Measurements from ENCODE around the gene SLC24A4.
A peak's percentile ranks its signal among the peaks of the same experiment; 100 is the strongest.
"Not testable (repeated sequence)": the region's sequence is repeated elsewhere in the genome, so short reads cannot be mapped to it uniquely, and the experiment has no call there.

SLC24A4 gene

DNA sequence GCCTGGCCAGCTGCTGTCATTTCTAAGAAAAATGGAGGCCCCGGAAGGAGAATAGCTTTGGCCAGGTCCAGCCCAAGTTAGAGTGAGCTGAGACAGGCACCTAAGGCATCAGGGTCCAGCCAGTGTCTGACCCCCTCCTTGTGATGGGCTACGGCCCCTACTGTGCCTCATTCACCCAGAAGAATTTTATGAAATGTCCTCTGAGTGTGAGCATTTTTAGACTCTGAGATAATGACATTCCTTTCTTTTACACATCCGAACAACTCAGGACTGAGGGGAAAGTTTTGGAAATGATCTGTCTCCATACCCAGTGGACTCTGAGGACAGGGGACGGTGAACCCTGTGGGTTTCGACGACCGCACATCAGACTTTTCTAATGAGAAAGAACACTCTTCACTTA, 50.4 kb downstream of the SLC24A4 start:
- no peak for DNase-seq

DNA sequence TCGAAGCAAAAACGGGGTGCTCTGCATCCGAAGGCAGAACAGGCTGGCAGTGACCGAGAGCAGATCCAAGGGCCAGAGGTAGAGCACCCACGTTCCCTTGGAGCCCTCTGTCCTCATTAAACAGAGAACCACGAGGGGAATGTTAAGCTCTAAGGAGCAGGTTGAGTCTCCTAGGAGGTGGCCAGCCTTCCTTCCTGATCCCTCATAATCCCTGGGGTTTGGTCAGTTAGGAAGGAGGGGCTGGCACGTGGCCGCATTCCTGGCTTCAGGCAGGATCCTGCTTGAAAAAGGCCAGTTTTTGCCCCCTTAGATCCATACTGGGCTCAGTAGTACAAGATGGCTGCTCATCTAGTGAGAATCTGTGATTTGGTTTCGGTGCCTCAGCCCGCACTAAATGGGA, 57.2 kb downstream of the SLC24A4 start:
- DNase-seq = no peak

DNA sequence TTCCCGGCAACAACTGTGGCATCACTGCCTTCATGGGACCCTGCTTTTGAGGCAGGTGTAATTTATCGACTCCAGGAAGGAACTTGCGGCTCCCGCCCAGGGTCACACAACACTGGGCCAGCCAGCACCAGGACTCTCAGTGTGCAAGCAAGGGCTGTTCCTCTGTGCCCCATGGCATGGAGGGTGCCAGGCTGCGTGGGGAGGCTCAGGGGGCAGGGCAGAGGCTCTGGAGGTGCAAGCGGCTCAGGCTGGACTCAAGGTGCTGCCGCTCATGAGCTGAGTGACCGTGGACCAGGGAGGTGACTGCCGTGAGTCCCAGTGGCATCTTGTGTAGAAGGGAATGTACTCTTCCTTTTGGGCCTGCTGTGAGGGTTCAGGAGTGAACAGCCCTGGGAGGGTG, 57.6 kb downstream of the SLC24A4 start:
- DNase-seq = no peak

DNA sequence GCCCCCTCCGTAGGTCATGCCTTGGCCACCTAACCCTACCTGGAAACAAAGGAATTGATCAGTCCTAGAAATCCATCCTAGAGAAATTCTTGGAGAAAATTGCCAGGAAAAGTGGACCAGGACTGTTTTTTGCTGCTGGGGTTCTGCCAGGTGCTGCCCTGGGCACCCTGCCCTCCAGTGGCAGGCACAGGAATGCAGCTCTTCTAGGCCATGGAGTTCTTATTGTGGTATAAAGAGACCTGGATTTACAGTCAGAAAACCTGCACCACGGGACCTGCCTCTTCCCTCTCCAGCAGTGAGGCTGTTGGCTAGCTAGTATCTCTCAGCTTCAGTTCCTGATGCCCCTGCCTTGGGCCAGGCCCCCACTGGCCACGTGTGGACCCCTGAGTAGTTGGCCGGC, 59.7 kb downstream of the SLC24A4 start:
- DNase-seq = peak; percentile 25

DNA sequence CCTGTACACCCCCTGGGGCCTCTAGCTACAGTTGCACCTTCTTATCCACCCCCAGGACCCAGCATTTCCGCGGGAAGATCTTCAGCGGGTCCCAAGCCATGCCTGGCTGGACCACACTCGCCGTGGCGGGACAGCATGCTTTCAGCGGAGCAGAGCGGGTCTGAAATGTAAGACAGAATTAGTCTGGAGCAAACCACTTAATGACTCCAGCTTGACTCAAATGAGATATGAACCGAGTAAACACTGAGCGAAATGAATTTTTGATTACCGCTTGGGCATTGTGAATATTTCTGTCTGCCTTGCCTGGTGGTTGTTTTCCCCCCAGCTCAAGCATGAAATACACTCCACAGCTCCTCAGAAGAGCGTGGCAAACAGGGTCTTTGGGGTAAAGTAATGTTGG, 60.8 kb downstream of the SLC24A4 start:
- no peak for DNase-seq

DNA sequence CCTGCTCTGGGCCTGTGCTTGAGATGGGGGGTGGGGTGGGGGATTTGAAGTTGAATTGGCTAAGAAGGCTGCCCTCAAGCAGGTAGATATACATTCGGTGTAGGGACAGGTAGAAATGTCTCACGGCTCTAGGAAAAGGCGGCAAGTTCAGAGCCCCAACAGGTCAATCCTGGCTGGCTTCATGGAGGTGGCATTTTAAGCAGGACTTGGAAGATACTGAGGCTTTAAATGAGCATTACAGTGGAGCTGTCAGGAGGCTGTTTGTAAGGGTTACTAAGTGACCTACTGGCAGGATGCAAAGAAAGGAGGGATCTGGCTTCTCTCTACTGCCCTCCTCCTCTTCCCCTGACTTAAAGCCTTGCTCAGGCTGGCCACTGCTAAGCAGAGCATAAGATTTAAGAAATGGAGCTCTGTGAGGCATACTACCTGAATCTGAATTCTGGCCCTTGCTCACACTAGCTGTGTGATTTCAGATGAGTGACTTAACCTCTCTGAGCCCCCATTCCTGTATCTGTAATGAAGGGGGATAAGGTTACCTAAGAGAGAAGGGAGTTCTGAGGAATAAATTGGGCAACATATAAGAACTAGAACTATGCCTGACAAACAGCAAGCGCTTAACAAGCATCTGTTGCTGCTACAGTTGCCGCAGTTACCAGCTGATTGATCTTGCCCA, 61.6 kb downstream of the SLC24A4 start:
- DNase-seq = no peak

DNA sequence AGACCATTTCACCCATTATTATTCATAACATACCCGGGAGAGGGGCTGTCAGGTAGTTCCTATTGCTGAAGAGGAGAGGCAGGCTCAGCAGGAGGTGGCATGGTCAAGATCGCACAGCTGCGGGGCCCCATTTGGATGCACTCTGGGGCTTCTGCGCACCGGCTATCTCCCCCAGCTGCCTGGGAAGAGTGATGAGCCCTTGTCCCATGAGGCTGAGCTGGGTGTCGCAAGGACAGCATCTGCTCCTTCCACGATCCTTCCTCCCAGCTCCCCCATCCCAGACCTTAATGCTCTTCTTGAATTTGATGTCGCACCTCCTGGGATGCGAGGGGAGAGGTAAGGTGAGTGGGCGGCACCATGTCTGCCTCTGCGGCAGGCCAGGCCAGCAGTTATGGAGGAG, 62.6 kb downstream of the SLC24A4 start:
- no peak for DNase-seq

DNA sequence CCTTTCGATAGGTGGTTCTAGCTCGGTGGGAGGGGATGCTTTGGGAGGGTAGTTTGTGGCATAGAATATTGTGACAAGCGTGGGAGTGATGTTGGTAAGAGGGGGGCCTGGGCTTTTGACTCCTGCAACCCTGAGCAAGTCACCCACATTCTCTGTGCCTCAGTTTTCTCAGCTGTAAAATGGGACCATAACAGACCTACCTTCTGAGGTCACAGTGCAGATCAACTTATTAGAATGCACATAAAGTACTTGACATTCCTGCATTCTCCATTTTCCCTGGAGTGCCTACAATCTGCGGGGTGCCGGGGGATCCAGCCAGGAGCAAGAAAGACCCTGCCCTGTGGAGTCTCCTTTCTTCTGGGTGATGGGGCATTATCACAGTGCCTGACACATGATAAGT, 63.2 kb downstream of the SLC24A4 start:
- DNase-seq = no peak

DNA sequence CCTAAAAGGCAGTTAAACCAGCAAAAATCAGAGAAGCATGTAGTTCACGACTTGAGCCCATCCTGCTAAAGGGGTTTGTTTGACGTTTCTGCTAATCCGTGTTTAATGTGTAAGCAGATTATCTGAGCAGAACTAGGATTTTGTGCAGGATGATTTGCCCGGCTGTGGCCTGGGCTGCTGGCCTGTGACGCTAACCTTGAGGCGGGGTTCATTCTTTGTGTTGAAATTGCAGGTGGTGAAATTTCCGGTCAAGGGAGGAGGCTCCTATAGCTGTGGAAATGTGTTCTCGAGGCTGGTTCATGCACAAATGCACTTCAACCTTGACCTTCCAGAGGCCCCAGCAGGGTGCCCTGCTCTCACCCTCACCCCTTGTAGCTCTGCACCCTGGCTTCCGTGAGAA, 63.7 kb downstream of the SLC24A4 start:
- DNase-seq = no peak

DNA sequence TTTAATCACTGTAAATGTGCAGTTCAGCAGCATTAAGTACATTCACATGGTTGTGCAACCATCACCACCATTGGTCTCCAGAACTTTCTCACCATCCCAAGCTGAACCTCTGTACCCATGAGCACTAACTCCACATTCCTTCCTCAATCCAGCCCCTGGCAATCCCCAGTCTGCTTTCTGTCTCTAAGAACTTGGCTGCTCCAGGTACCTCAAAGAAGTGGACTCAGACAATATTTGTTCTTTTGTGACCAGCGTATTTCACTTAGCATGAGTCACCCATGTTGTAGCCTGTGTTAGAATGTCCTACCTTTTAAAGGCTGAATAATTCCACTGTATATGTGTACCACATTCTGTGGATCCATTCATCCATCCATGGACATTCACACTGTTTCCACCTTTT, 64.6 kb downstream of the SLC24A4 start:
- no peak for DNase-seq

DNA sequence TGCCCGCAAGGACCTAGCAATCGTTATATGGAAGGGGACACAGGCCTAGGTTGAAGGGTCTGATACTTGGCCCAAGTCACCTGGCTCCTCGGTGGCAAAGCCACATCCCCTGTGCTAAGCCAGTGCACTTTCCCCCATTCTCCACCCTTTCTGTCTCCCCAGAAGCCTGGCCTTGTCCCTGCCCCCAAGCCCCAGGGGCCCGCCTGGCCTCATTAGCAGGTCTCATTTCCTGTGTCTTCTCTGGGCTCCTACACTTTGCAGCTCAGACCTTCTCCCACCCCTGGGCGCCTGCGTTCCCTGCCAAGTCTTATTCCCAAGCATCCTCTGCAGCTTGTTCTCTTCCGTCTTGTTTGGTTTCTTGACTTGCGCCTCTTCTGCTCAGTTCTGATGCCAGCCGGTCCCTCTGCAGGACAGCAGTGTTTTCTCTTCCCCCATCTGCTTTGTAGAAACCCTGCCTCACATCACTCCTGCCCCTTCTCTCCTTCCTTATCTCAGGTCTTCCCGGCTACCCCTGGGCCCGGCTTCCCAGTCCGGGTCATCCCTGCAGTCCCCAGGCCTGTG, 66.7 kb downstream of the SLC24A4 start:
- DNase-seq = no peak

DNA sequence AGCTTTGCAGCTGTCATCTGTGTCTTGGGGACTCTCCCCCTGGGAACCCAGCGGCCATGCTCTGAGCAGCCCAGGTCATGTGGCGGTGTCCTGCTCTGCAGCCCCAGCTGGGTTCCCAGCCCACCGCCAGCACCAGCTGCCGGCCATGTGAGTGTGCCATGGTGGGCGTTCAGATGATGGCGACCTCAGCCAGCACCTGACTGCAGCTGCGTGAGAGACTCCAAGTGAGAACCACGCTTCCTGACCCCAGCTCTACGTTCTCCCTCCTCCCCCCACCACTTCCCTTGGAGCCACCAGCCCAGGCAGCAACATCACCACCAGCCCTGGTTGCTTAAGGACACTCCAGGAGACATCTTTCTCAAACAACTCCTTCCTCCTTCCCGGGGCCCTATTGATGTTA, 68.8 kb downstream of the SLC24A4 start:
- no peak for DNase-seq

DNA sequence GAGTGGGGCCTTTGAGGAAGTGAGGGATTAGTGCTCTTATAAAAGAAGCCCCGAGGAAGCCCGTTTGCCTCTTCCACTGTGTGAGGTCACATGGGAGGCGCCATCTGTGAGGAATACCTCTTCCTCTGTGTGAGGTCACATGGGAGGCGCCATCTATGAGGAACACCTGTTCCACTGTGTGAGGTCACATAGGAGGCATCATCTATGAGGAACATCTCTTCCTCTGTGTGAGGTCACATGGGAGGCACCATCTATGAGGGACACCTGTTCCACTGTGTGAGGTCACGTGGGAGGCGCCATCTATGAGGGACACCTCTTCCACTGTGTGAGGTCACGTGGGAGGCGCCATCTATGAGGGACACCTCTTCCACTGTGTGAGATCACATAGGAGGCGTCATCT, 69.7 kb downstream of the SLC24A4 start:
- DNase-seq = no peak

DNA sequence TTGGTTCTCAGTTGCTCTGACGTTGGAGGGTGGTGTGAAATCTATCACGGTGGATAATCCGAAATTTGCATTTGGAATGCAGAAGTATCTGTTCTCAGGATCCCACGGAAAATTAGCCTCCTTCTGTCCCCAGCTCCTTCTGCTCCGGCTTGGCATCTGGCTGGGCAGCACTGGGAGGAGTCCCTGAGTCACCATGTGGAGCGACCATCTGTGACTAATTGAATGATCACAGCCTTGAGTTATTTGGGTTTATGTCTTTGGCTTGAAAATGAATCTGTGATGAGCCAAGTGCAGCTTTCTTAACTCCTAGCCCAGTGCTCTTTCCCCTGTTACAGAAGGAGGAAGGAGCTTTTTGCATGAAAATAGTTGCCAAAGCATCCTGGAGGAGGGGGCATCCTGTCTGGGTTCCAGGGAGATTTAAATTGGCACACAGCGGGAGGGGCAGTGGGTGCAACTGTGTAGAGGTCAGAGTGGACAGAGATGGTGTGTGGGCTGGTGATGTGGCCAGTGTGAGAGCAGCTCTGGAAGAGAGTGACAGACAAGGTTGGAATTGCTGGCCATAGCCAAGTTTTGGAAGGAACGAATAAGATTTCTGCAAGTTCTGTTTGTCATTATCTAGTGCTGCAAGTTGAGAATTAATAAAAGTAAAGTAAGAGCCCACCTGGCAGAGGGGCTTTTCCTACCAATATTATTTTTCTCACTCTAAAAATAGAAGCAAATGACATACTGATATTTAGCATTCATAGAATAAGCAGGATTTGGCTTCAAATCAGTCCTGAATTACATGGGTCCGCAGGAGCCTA, 74.4 kb downstream of the SLC24A4 start:
- no peak for DNase-seq

DNA sequence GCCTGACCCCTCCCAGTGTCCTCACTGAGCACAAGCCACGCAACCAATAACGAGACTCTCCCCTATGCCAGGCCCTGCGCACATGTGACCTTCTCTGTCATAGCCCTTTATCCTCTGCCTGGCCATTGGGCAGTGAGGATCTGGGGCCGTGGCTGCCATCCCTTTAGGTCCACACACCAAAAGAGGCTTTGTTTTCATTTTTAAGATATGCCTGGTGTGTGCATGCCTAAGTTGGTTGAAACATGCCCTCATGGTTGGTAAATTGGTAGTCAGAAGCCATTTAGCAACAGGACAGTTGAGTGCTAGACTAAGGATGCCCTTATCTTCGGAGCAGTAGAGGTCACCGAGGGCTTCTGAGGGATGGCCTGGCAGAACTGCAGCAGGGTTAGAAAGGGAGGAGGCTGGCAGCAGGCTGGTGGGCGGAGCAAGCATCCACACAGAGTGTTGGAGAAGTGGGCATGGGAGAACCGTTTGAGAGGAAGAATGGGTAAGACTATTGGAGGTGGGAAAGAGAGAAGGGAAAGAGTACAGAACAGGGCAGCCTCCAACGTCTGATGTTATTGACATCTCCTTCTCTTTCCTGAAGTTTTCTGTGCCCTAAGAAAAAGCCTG, 75.1 kb downstream of the SLC24A4 start:
- no peak for DNase-seq

DNA sequence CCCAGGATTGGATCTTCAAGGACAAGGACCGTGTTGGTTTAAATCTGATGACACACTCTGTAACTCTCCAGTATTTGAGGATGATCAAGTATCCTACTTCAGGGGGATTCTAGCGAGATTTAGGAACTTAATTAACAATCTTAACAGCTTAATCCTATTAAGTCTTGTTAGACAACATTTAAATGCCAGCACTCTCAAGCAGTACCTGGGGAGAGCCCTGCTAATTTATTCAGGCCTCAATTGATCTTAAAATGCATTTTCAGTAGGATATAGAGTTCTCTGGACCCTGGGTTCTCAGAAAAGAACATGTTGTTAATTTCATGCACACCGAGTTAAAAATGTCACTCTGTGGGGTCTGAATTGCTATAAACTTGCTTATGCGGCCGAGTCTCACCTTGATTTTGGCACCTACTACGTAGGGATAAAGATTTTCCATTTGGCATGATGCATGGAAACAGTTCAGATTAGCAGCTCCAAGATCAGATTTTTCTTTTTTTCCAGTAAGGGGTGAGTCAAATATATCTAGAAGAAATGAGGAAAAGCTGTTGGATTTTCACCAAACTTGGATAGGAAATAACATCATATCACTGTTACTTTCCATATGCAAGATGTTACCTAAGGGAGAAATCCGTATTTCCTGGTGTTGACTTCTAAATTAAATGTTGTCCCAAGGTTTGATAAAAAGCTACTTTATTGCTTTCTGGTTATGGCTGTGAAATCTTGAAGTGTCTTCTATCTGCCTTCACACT, 76.1 kb downstream of the SLC24A4 start:
- DNase-seq = no peak

DNA sequence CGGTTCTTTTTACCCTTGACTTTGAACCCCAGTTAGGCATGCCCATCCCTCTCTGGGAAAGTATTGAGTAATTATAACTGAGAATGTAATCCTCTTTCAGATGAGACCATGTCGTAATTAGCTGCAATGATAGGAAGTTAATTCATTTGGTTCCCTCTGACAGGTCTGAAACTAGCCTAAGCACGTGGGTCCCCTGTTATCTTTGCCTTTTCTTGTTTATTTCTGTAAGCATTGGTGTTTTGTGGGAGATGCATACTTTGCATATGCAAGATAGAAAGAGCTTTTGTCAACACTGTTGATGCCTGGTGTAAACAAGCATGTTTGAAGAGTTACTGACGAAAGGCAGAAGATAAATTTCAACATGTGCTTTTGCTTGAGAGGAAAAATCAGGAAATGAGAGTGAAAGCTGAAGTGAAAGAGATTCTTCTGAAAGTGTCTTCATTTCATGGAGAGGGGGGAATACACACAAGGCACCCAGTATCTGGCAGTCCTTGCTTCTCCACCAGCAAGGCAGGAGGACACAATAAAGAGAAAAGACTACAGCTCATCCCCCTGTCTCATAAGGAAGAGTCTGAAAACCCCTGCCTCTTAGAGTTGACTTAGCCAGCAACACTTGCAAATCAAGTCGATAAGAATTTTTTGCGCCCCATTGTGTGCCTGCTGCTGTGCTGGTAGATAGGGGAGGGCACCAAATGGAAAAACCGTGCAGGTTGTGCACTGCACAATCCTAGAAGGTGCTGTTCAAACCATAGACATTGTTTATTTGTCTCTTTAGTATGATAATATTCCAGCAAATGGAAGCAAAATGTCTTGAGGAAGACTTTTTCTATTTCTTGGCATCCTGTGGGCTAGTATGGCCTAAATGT, 77.8 kb downstream of the SLC24A4 start:
- DNase-seq = peak; percentile 30

DNA sequence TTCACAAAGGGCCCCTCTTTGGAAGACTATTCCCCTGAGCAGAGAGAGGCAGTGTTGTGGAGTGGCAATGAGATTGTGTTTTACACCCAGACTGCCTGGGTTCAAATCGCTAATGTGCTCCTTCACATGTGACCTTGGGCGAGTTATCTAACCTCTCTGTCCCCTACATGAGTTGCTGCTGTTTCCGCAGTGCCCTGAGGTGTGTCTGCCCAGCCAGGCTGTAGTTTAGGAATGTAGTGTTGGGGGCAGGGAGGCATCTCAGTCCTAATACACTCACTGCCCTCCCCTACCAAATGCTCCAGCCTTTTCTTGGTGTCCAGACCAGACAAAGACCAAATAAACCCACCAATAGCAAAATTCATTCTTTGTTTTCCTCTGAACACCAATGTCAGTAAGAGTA, 78.6 kb downstream of the SLC24A4 start:
- DNase-seq = no peak

DNA sequence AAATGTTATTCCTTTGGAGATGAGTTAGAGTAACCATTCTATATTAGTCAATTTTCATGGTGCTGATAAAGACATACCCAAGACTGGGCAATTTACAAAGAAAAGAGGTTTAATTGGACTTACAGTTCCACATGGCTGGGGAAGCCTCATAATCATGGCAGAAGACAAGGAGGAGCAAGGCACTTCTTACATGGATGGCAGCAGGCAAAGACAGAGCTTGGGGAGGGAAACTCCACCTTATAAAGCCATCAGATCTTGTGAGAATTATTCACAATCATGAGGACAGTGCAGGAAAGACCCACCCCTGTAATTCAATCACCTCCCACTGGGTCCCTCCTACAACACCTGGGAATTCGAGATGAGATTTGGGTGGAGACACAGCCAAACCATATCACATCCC, 79.5 kb downstream of the SLC24A4 start:
- DNase-seq = not testable (repeated sequence)

DNA sequence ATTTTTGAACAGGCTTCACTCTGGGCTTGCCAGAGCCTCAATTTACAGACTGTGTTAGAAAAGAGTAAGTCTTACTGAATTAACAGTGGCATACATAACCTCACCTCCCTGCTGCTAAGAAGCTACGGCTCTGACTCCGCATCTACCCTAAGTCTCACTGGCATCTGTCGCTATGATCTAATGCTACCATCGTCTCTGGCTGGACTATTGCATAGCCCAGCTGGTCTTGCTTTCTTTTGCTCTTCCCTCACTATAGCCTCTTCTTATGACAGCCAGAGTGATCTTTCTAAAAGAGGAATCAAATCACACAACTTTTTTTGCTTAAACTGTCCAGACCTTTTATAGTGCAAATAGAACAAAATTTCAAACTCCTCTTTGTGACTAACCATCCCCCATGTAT, 81.1 kb downstream of the SLC24A4 start:
- no peak for DNase-seq

DNA sequence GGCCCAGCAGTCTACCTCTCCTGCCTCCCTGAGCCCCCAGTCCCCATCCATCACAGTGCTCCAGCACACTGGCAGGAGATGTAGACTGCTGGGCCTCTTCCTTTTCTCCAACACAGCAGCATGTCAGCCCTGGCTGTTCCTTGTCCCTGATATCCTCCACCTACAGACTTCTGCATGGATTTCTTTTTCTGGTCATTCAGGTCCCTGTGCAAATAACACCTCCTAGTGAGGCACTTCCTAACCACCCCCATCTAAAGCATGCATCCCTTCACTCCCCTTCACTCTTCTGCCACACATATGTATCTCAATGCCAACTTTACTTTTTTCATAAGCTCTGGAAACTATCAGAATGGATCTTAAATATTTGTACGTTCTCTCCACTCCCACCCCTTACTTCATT, 81.5 kb downstream of the SLC24A4 start:
- DNase-seq = no peak

DNA sequence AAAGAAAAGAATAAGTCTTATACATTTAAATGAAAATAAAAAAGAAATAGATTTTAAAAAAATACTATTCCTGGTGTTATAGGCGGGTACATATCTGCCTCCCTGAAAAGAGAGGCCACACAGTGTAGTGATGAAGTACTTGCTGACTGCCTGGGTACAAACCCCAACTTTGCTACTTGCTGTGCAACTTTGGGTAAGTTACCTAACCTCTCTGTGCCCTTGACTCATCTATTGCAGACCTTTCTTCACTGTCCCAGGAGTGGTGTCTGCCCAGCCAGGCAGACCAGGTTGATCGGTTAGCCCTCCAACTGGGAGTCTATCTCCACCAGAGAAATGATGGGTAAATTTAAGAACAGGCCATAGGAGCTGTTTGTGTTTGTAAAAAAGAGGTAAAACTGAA, 82.0 kb downstream of the SLC24A4 start:
- DNase-seq = no peak

Data from hematopoietic multipotent progenitor cell treated with erythropoietin and hydrocortisone succinate and interleukin-3 and kit ligand, for 6 days (in vitro differentiated cells).